Suprapubic skin (tissue), 3 donors: ENCODE data around the gene PCSK9.

Source experiments
- CTCF ChIP-seq, 2 donors: fragments of 200-600 bp in 1 of 2; fragments of 450-650 bp in 1 of 2; sonication (generic) in 1 of 2; IDR thresholded peaks; one replicate each; pipeline ENCODE4 v1.5.1; 2016 to 2019; ENCODE audit warnings: antibody characterized with exemption in 2 of 2, mild to moderate bottlenecking in 1 of 2, moderate library complexity in 1 of 2
- POLR2AphosphoS5 ChIP-seq, 3 donors: sonication (generic); formaldehyde crosslinking; IDR thresholded peaks; one replicate each; pipeline ENCODE4 v1.6.1; 2017; ENCODE audit warnings: antibody characterized with exemption in 3 of 3

- no peak for TF ChIP-seq CTCF (IDR thresholded peaks at IDR 0.05)
- TF ChIP-seq POLR2AphosphoS5 (IDR thresholded peaks at IDR 0.05) = no peak
Measured at GRCh38 chr1:54996869-54997710, 42.3 kb upstream of the PCSK9 start.
